ENCODE data around the gene TTC7B.

DNA sequence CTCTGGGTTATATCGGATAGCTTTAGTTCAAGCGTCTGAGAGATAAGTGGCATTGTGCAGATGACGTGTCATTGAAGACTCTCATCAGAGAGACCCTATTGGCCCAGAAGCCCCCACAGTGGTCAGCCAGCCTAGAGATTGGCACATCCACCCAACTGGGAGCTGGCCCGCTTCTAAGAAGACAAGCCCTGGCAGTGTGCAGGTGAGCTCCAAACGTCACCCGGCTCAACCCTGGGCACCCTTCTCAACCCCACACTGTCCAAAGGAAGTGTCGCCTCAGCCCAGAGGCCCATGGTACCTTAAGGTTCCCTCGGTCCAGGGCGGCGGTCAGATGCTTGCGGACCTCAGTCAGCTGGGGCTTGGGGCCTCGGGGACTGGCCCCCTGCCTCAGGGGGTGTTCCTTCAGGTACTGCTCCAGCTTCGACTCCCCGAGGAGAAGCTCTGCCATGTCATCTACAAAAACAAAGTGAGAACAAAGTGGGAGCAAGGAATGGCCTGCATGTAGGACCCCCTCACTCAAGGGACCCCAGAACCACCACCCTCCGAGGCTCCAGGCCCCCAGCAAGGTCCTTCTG is 30.3 kb downstream of the TTC7B start:
- TF ChIP-seq CTCF (IDR thresholded peaks at IDR 0.05) (no peak), POLR2A (IDR thresholded peaks at IDR 0.05) (no peak)

Data from adrenal gland (tissue), 5 donors.